Stimulated activated CD8-positive, alpha-beta memory T cell treated with anti-CD3 and anti-CD28 coated beads, Interleukin-7, amount 100 ng/mL, for 24 hours (primary cell): ENCODE measurements around the gene SLC25A4.
"Not testable (repeated sequence)": the region's sequence is repeated elsewhere in the genome, so short reads cannot be mapped to it uniquely, and the experiment has no call there.

Experiments used
- DNase-seq: peaks from one replicate; pipeline ENCODE4 v3.0.0-alpha.2; 2020; ENCODE audit warnings: low read depth

SLC25A4 gene

GRCh38 chr4:185183622-185184281, 40.7 kb downstream of the SLC25A4 start:
- DNase-seq: peak; percentile 52

DNA sequence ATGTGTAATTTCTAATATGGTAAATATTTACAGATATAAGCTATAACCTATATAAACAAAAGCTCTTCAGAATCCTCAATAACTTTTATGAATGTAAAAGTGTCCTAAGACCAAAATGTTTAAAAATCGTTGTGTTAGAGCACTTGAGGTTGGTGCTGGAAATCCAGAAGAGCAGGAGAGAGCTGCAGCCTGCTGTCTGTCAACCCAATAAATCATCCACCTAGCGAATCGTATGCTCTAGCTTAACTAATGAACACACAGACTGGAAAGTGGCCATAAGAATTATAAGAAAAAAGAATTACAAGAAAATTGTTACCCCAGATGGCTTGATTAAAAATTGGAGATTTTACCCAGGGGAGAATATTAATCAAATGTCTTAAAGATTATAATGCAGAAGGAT, 43.7 kb downstream of the SLC25A4 start:
- DNase-seq: no peak

- no peak for DNase-seq
These were observed 46.7 kb downstream of the SLC25A4 start for GRCh38 chr4:185189606-185190305.

DNA sequence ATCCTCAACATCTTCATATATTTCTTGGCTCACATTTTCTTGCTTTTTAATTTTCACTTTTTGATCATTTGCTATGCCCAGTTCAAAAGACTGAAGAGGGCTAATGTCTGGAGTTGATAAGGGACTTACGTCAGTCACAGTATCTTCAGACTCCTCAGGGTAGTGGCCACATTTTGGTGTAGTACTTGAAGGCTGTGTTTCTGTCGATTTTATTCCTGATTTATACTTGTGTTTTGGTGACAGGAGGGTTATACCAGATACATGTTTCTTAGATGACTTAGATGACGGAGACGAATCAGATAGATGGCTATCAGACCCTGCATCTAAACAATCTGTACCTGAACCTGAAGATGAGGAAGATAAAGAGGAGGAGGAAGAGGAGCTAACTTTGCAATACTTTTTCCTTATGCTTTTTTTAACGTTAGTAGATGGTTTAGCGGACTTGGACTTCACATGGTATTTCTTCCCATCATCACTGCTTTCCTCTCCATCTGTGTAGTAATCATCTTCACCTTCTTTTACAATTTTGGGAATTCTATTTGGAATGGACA, 47.3 kb downstream of the SLC25A4 start:
- no peak for DNase-seq

- no peak for DNase-seq
These were observed 49.0 kb downstream of the SLC25A4 start for GRCh38 chr4:185192059-185192458.

DNA sequence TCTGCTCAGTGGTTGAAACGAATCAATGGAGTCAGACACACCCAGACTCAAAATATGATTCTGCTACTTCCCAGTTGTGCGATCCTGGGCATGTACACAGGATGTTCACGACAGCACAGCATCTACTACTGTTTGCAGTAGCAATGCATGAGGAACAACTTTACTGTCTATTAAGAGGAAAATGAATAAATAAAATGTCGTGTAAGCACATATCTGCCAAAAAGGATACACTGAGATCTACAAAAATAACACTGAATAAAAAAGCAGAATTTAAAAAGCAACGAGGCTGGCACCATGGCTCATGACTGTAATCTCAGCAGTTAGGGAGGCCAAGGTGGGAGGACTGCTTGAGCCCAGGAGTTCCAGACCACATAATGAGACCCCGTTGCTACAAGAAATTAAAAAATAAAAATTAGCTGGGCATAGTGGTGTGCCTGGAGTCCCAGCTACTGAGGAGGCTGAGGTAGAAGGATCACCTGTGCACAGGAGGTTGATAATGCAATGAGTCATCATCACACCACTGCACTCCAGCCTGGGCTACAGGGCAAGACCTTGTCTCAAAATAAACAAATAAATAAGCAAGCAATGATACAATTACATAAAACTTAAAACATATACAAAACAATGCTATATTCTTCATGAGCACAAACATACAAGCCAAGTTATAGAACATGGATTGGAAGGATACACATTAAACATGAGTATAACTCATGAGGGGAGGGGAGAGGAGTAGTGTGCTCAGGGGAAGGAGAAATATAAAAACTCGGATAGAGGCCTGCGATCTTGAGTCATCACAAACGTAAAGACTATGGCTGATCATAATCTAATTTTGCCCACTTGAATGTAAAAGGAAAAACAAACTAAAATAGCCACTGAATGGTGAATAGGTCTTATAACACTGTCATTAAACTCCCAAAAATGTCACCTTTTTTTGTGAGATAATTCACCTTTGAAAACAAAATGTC, 52.1 kb downstream of the SLC25A4 start:
- no peak for DNase-seq

DNA sequence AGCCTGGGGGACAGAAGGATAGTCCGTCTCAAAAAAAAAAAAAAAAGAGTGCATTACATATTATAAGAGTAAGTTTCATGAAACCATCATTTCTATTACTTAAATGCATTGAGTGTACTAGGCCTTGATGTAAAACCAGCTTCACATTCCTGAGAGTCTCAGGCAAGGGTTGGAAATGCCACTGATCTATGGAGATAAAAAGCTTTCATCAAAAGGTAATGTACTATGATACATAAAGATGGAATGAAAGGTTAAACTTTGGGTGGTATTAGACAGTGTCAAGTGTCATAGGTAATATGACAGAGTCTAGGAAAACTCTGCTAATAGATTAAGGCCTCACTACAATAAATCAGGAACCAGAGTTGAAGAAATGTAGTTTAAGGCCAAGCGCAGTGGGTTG, 53.4 kb downstream of the SLC25A4 start:
- DNase-seq: no peak

GRCh38 chr4:185198189-185198588, 55.1 kb downstream of the SLC25A4 start:
- DNase-seq: not testable (repeated sequence)
